IPS DF 4.7 (cell line): Measurements from ENCODE around the gene MUC13.

Experiments
- DNase-seq: peaks from one replicate; pipeline ENCODE4 v3.0.0-alpha.2; 2013; ENCODE audit warnings: low spot score; ENCODE audit errors: extremely low read depth

Gene MUC13

DNA sequence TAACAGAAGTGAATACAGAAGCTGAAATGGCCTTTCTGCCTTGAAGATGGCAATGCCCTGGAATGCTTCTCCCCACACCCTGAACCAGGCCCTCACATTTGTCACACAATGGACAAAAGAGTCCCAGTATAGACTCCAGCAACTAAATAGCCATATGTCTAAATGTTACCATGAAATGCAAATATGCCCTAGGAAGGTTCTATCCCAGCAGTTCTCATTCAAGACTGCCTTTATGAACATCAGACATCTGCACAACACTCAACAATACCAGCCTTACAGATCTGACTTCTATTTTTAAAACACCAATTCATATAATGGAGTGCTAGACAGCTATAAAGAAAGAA, 55.2 kb downstream of the MUC13 start:
- DNase-seq: no peak

DNA sequence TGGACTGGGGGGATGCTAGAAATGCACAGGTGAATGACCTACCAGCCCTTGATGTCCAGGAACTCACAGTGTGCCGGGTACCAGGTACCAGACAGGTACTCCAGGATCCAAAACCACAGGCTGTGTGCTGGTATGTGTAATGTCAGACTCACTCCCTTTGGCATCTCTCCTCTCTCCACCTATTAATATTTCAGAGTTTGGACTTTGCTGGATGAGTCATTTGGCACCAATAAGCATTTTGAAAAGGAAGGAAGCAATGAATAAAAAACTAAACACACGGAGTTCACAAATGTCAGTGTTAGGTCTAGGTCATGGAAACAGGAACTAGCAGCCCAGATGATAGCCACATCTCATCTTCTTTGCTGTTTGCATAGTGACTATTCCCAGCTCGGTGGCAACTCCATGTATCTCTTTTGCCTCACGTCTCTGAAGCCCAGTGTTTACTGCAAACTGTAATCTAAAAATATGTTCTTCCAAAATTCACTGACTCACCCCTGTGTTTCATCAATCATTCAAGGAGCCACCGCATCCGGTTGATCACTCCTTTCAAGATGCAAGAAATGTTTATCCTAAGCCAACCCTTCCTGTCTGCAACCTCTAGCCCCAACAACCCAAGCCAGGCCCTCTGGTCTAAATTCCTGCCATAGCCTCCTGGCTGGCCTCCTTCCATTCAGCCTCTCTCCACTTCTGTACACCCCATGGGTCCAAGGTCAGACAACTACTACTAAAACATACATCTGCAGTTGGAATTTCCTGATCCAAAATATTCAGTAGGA, 55.8 kb downstream of the MUC13 start:
- no peak for DNase-seq

GRCh38 chr3:124877674-124878073, 56.9 kb downstream of the MUC13 start:
- DNase-seq: no peak

DNA sequence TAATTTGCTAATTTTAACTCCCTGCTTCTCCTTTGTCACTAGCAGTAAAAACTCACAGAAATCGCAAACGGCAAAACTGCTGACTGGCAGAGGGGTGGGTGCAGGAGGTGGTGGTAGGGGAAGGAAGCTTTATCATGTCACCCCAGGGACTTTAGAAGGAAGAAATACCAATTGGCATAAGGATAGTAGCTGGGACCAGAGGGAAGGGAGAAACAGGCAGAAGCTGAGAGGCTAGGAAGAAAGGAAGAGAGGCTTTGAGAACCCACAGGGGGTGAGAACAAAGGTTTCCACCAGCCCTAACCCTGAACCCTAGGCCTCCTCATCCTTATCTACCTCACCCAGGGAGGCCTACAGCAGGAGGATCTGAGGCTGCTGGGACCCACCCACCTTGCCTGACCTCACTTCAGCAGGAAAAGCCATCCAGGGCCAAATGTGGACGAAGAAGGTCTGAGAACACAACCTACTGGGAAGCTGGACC, 58.1 kb downstream of the MUC13 start:
- no peak for DNase-seq

DNA sequence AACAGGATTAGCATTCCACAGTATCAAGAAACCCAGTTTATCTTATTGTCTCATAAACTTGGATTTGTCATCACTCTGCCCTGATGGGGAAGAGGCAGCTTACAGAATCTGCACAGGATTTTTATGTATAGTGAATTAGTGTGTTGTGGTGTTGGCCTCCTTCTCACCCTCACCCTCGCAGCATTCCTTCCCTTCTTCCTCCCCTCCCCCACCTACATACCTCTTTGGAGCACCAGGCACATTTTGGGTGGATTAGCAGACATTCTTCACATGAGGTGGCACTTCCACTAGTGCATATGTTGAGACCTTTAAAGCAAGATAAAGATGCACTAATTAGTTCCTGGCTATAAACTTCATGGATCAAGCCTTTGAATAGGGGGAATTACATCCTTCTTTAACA, 61.3 kb downstream of the MUC13 start:
- DNase-seq: no peak

- DNase-seq: no peak
Observed at GRCh38 chr3:124867511-124867910, 67.0 kb downstream of the MUC13 start.

DNA sequence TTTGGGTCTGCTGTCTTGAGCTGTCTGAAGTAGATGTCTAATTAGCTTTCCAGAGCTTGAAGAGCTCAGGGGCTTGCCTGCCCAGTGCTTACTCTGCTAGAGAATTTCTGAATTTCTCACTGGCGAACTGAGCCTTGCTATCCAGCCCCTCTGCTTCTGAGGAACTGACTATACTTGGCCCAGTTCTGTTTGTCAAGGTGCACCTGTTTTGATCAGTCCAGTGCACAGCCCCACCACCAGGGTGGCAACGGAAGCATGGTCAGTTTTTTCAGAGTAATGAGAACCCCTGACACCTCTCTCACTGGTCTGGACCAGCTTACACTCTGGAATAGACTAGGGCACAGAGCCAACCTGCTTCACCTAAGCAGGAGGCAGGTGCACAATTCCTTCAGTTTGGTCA, 72.5 kb downstream of the MUC13 start:
- DNase-seq: no peak

DNA sequence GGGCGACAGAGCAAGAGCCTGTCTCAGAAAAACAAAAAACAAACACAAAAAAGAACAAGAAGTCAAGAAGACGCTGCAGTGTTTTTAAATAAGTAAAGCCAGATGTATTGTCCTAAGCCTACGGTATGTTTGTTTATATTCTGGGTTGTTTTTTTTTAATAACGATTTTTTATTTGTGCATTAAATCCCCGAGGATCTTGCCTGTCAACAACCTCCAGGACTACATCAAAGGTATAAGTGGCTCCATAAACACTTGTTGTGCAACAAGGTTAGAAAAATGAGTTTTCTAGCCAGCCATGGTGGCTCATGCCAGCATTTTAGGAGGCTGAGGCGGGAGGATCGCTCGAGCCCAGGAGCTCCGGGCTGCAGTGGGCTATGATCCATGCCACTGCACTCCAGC, 73.5 kb downstream of the MUC13 start:
- DNase-seq: no peak

DNA sequence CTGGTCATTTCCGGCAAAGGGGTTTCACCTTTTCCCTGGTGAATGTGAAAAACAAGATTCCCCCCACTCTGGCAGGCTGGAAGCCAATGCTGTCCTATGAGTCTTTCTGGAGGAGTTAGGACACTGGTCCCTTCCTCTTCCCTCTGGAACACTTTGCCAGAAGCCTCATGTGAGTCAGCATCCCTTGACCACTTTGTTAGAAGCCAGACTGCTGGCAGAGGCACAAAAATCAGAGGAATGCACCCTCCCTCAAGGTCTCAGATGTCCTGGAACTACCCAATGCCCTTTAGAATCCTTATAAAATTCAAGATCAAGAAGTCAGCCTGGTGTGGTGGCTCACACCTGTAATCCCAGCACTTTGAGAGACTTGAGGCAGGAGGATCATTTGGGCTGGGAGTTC, 74.0 kb downstream of the MUC13 start:
- DNase-seq: no peak

DNA sequence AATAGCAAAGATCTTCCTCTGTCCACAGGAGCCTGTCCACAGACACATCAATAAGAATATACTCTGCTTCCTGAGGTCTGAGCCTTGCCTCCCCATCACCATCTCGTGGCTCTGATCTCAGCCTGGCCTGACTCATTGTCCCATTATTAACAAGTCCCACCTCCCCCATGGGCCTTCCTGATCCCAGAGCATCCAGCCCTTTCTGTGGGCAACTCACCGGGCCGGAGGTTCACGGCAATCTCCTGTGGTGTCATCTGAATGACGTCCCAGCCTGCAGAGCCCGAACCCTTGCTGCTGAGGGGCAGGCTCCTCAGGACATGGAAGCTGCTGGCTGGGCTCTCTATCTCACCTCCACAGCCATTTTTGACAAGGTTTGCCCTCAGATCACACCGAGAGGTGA, 75.5 kb downstream of the MUC13 start:
- no peak for DNase-seq

GRCh38 chr3:124858275-124858674, 76.3 kb downstream of the MUC13 start:
- DNase-seq: no peak

DNA sequence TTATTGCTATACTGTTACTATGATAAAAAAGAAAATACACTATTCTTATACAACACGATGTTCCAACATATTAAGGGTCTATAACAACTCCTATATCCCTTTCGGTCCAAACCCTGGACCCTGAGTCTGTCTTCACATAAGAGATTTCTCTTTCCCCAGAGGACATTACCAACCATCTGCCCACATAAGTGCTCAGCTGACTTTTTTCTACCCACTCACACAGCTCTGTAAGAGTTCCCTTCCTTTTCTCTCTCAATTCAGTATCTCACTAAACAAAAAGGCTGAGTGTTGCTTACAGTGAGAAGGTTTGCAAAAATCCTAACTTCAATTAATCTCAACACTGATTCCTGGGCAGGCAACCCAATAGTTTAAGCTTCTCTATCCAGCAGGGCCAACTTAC, 77.9 kb downstream of the MUC13 start:
- DNase-seq: no peak
